Heart left ventricle (tissue), 13 donors: ENCODE measurements around the gene CBY1.

Experiments
- POLR2A ChIP-seq, 2 donors: fragments of 450-650 bp; IDR thresholded peaks; one replicate each; pipeline ENCODE4 v1.6.1; 2017; ENCODE audit warnings: antibody characterized with exemption in 2 of 2, mild to moderate bottlenecking in 2 of 2, moderate library complexity in 2 of 2
- TF ChIP-seq, protein P1 (sequence below), 12 donors: fragments of 200-600 bp; sonication (generic) in 4 of 12; IDR thresholded peaks; one replicate each; pipeline versions ENCODE4 v1.5.0 to v1.8.0; 2018 to 2022; ENCODE audit warnings: antibody characterized with exemption in 12 of 12, mild to moderate bottlenecking in 5 of 12
- donor health status: ischemic (EF 13 %, LVEDD 7.1; RV severe dilation, severe dysfunction).
- donor health status: DM: no; HTN: yes; CAD: no.
- donor health status: DM: no; HTN: no; CAD: no.
- donor health status: ischemic (EF 25% LVEDD 6.9; RV normal size, moderate dysfunction).
- donor health status: ischemic (EF 25% LVEDD 5.7; RV mildly dilated, moderate dysfunction).
- donor health status: ischemic (EF 35%, LVEDD 5.7; RV mildly dilated, moderate dysfunction).
- donor health status: nonischemic (EF 11% LVEDD 7.7; RV severe dilation, severe dysfunction).
- donor health status: DM: yes; HTN: yes; CAD: no.
- donor health status: PGD.
- donor health status: ischemic (EF 29% LVEDD 5.4; RV normal size, mild dysfunction).
- donor health status: nonischemic (EF 23%, LVEDD 6.1; RV moderate dilation, normal function).

DNA sequence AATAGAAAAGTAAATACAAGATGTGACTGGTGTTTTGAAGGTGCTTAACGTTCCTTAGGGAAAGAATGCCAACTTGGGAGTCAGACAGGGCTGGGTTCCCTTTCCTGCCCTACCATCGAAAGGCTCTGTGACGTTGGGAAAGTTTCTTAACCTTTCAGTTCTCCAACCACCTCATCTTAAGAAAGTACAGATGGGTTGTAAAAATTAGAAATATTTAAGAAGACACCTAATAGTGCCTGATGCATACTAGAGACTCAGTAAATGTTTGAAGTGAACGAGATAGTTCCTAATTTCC is 50.4 kb downstream of the CBY1 start:
- TF ChIP-seq, protein P1, sequence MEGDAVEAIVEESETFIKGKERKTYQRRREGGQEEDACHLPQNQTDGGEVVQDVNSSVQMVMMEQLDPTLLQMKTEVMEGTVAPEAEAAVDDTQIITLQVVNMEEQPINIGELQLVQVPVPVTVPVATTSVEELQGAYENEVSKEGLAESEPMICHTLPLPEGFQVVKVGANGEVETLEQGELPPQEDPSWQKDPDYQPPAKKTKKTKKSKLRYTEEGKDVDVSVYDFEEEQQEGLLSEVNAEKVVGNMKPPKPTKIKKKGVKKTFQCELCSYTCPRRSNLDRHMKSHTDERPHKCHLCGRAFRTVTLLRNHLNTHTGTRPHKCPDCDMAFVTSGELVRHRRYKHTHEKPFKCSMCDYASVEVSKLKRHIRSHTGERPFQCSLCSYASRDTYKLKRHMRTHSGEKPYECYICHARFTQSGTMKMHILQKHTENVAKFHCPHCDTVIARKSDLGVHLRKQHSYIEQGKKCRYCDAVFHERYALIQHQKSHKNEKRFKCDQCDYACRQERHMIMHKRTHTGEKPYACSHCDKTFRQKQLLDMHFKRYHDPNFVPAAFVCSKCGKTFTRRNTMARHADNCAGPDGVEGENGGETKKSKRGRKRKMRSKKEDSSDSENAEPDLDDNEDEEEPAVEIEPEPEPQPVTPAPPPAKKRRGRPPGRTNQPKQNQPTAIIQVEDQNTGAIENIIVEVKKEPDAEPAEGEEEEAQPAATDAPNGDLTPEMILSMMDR (IDR thresholded peaks at IDR 0.05), result no peak
- no peak for TF ChIP-seq POLR2A (IDR thresholded peaks at IDR 0.05)
